Measurements from ENCODE around the gene WDR5.
"Not testable (repeated sequence)": the region's sequence is repeated elsewhere in the genome, so short reads cannot be mapped to it uniquely, and the experiment has no call there.

Gene WDR5

GRCh38 chr9:134135343-134136117 is at the start of gene WDR5:
WDR5 (plus strand) TSS chr9:134136082; CDS start chr9:134139878, 3,796 bp downstream.
- H3K4me3 ChIP-seq (replicated peaks in 1 of 2; ENCODE audit: low read depth in 2 of 2, low read length in 2 of 2): peak within 1 kb of the TSS; percentile 75 to 99
- peak; percentile 90 to 92 for DNase-seq (ENCODE audit: low read depth in 2 of 2)
- peak; percentile 14 for TF ChIP-seq CTCF (IDR thresholded peaks at IDR 0.05; ENCODE audit: low read depth, low read length)

- TF ChIP-seq CTCF (IDR thresholded peaks at IDR 0.05; ENCODE audit: low read depth, low read length): no peak
- H3K4me3 ChIP-seq (replicated peaks in 1 of 2; ENCODE audit: low read depth in 2 of 2, low read length in 2 of 2): no peak overlapping the region
- DNase-seq (ENCODE audit: low read depth in 2 of 2): no peak
Observed at GRCh38 chr9:134088063-134088725, 47.7 kb upstream of the WDR5 start.

GRCh38 chr9:134089972-134090371 is 45.9 kb upstream of the WDR5 start:
- no peak for TF ChIP-seq CTCF (IDR thresholded peaks at IDR 0.05; ENCODE audit: low read depth, low read length)
- H3K4me3 ChIP-seq (replicated peaks in 1 of 2; ENCODE audit: low read depth in 2 of 2, low read length in 2 of 2): no peak overlapping the region

GRCh38 chr9:134099123-134099761 is 36.6 kb upstream of the WDR5 start:
- DNase-seq (ENCODE audit: low read depth in 2 of 2): peak; percentile 38 to 59
- no peak overlapping the region for H3K4me3 ChIP-seq (replicated peaks in 1 of 2; ENCODE audit: low read depth in 2 of 2, low read length in 2 of 2)
- peak; percentile 77 for TF ChIP-seq CTCF (IDR thresholded peaks at IDR 0.05; ENCODE audit: low read depth, low read length)

More at GRCh38 chr9:134089972-134090371, 45.9 kb upstream of the WDR5 start:
- DNase-seq (ENCODE audit: low read depth in 2 of 2): no peak

- no peak for TF ChIP-seq CTCF (IDR thresholded peaks at IDR 0.05; ENCODE audit: low read depth, low read length)
- H3K4me3 ChIP-seq (replicated peaks in 1 of 2; ENCODE audit: low read depth in 2 of 2, low read length in 2 of 2): no peak overlapping the region
- no peak for DNase-seq (ENCODE audit: low read depth in 2 of 2)
Observed at GRCh38 chr9:134100040-134100439, 35.8 kb upstream of the WDR5 start.

GRCh38 chr9:134101133-134101532 is 34.7 kb upstream of the WDR5 start:
- H3K4me3 ChIP-seq (replicated peaks in 1 of 2; ENCODE audit: low read depth in 2 of 2, low read length in 2 of 2); DNase-seq (ENCODE audit: low read depth in 2 of 2): not testable (repeated sequence)

- no peak for DNase-seq (ENCODE audit: low read depth in 2 of 2)
- H3K4me3 ChIP-seq (replicated peaks in 1 of 2; ENCODE audit: low read depth in 2 of 2, low read length in 2 of 2): no peak overlapping the region
- TF ChIP-seq CTCF (IDR thresholded peaks at IDR 0.05; ENCODE audit: low read depth, low read length): no peak
Observed at GRCh38 chr9:134101623-134102149, 34.2 kb upstream of the WDR5 start.
